Measurements from ENCODE around the gene PLEKHG3.

DNA sequence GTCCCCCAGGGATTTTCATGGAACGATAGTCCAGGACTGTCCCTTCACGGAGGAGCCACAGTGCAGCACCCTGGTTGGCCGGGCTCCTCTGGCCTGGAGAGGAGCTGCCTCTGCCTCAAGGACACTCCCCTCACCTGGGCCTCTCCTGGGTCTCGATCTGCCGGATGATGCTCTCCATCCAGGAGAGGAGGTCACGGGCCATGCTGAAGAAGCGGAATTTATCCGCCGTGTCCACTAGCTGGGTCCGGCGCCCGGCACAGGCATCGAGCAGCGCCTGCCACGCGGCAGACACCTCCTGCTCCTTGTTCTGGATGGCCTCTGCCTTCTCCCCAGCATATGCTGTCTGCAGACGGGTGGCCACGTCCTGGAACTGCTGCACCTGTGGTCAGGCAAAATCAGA lies 66.5 kb downstream of the PLEKHG3 start:
- no peak for TF ChIP-seq POLR2A (IDR thresholded peaks at IDR 0.05)
- TF ChIP-seq, protein P1, sequence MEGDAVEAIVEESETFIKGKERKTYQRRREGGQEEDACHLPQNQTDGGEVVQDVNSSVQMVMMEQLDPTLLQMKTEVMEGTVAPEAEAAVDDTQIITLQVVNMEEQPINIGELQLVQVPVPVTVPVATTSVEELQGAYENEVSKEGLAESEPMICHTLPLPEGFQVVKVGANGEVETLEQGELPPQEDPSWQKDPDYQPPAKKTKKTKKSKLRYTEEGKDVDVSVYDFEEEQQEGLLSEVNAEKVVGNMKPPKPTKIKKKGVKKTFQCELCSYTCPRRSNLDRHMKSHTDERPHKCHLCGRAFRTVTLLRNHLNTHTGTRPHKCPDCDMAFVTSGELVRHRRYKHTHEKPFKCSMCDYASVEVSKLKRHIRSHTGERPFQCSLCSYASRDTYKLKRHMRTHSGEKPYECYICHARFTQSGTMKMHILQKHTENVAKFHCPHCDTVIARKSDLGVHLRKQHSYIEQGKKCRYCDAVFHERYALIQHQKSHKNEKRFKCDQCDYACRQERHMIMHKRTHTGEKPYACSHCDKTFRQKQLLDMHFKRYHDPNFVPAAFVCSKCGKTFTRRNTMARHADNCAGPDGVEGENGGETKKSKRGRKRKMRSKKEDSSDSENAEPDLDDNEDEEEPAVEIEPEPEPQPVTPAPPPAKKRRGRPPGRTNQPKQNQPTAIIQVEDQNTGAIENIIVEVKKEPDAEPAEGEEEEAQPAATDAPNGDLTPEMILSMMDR (IDR thresholded peaks at IDR 0.05): no peak
- TF ChIP-seq EP300 (IDR thresholded peaks at IDR 0.05): no peak
